GM19351 (cell line): Measurements from ENCODE around the gene PTPRD.

Experiments used
- ATAC-seq: cut with Tn5 transposase; IDR thresholded peaks from one replicate; pipeline ENCODE4 v1.9.1; 2021; ENCODE audit warnings: mild to moderate bottlenecking, moderate library complexity; ENCODE audit not compliant: unreplicated experiment

PTPRD gene

GRCh38 chr9:8751406-8751930 is 1861.3 kb downstream of the PTPRD start:
- no peak for ATAC-seq

DNA sequence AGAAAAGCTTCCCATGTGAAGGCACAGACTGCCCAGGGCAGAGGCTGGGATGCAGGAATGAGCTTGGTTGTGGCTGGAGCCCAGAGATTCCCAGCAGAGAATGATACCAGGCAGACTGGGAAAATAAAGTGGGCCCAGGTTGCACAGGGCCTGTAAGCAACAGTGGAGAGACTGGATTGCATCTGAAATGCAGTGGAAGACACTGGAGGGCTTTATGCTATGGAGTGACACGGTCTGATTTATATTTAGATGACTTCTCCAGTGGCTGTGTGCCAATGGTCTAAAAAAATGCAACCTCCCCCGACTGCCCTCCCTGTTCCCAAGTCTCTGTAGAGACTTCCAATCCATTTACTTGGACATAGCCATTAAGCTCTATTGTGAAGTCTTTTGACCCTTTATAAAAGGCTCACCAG is 1862.2 kb downstream of the PTPRD start:
- no peak for ATAC-seq

DNA sequence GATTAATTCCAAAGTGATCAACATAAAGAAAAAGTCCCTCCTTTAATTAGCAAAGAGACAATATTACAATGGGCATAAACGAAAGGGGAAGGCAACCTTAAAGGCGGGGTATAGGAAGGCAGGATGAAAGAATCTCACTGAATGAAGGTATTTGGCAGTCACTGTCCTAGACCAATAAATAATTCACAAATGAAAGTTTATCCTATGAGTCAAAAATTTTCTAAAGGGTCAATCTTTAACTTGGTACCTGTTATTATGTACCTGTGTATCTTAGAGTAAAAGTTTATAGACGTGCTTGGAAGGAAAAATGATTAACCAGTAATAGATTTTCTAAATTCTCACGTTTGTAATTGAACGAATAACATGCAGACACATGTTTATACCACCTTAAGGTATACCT is 1867.5 kb downstream of the PTPRD start:
- no peak for ATAC-seq

DNA sequence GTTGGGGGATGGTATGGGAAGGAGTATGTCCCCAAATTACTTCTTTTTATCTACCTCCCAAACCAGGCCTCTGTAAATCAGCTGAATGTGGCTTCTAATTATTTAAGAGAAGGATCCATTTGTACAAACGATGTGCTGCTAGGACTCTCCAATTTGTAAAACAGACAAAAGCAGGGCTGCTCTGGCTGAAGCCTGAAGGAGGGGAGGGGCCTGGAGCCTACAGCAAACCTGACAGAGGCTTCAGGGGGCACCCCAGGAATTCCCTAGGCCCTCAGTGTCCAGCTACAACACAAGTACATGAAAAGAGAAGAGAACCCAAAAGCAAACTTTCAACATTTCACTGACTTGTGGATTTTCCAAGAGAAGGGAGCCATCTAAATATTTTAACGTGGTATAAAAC is 1873.9 kb downstream of the PTPRD start:
- no peak for ATAC-seq

GRCh38 chr9:8736805-8737204 is 1876.0 kb downstream of the PTPRD start:
- ATAC-seq: no peak

GRCh38 chr9:8734760-8735159 is 1878.0 kb downstream of the PTPRD start:
- no peak for ATAC-seq

DNA sequence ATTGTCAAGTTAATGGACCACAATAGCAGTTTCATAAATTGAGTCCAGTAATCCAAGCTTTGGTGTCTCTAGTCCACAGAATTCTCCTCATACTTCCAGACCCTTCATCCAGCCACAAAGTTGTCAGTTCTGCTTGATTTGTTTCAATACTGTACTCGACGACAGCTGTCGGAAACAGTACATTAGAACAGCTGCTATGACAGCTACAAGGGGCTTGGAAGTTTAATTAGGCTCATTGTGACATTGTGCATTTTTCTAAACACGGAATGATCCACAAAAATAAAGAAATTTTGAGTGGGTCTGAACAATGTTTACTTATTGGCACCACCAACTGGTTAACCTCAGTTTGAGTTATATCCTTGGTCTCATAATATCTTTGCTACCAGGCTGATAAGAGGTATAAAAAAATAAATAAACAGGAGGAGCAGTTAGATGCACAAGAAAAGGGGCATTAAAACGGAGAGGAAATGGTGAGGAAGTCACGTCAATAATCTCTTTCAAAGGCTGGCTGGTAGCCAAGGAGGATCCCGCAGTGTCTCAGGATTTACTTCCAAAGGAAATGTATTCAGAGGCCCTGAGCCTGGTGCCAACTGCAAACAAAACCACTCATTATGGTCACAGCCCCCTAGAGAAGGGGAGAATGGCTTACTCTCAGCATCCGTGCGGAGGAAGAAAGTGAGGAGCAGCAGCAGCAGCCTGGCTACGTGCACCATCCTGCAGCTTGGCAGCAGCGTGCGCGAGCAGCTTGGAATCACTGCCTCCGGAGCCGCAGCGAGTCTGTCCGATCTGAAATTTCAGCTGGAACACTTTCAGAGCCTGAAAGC is 1879.5 kb downstream of the PTPRD start:
- no peak for ATAC-seq

DNA sequence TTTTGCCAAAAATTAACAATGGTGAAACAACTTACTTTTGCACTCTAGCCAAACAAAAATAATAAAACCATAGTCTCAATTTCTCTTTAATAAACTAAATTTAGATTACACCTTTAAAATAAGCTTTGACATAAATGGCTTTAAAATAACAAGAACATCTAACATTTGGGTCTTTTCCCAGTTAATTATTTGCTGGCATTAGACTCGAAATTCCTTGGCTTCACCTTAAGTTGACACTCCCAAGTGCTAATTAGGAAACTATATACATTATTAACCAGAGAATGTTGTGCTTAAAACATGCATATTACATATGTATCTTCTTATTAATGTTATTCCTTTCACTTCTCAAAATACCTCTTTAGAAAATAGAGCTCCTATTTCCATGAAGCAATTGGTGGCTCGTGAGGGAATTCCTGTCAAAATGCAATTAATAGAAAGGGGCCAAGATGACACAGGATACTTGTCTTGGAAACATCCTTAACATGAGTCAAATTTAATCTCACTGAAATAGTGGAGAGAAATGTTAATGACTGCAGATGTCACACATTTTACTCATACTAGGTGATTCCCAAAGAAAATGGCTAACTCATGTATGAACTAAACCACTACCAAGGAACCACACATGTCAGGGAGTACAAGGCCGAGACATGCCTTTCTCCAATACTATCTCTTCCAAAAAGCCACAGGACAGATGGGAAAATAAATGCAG is 1880.3 kb downstream of the PTPRD start:
- no peak for ATAC-seq

GRCh38 chr9:8730618-8731017 is 1882.2 kb downstream of the PTPRD start:
- no peak for ATAC-seq

DNA sequence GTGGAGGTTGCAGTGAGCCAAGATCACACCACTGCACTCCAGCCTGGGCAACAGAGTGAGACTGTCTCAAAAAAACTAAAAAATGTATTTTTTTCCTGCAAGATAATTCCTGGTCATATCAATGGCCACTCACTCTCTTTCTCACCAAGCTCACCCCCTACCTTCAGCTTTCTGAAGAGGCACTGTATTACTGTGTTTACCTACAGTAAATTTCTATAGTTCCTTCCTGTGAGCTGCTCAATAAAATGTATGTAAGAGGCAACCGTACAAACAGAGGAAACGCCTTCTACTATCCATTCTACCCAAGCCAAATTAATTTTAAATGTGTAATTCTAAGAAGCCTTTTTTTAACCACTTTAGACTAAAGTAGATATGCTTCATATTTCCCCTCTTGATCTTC is 1883.9 kb downstream of the PTPRD start:
- ATAC-seq: no peak

DNA sequence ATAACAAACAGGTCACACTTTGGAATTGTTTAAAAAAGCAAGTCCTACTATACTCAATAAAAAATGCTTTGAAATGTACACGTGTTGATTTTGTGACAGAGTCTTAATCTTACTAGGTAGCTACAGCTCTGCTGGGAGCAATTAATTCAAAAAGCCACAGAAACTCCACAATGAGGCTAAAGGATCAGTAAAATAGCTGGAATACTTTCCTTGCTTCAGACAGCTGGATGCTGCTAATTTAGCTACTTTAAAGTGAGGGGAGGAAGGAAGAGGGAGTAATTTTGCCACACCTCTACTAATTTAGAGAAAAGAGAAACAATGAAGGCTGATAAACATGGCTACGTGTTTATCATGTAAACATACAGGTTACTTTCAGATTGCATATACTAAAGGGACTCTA is 1885.6 kb downstream of the PTPRD start:
- ATAC-seq: no peak

DNA sequence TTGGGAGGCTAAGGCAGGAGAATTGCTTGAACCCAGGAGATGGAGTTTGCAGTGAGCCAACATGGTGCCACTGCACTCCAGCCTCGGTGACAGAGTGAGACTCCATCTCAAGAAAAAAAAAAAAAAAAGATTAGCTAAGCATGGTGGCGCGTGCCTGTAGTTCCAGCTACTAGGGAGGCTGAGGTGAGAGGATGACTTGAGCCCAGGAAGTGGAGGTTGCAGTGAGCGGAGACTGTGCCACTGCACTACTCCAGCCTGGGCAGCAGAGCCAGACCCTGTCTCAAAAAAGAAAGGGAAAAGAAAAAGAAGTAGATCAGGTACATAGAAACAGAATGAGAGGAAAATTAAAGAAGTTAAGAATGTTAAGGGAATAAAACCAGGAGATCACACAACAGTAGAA is 1886.1 kb downstream of the PTPRD start:
- ATAC-seq: no peak

DNA sequence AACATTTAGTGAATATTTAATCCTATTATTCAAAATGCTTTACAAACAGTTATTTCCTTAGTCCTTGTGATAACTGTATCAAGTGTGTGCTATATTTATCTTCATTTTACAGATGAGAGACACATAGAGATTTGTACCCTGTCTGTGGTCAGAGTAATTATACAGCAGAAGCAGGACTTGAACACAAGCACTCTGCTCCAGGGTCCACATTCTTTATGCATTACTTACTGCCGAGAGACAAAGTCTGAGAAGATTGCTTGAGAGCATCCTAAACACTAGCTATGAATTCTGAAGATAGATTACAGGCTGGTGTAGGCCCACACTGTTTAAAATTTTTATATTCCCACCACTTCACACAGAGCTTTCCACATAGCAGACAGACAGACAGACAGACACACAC is 1887.2 kb downstream of the PTPRD start:
- no peak for ATAC-seq

DNA sequence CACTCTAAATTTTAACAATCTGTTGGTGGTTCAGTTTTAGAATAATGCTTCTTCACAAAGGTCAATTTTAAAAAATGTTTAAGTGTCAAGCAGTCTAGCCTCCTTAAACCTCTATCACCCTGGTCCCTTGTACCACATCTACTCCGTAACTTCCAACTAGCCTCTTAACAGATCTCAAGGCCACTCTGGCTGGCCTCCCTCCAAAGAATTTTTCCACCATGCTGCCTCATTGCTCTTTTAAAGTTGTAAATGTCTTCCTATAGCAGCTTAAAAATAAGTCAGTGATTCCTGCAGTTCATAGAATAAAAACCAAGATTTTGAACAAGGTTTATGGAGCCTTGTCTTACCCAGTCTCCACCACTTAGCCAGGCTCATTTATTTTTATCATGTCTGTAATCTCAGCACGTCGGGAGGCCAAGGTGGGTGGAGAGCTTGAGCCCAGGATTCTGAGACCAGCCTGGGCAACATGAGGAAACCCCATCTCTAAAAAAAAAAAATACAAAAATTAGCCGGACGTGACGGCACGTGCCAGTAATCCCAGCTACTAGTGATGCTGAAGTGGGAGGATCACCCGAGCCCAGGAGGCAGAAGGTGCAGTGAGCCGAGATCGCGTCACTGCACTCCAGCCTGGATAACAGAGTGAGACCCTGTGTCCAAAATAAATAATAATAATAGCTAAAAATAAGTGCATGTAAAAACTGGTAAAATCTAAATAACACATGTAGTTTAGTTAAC is 1888.4 kb downstream of the PTPRD start:
- ATAC-seq: no peak

DNA sequence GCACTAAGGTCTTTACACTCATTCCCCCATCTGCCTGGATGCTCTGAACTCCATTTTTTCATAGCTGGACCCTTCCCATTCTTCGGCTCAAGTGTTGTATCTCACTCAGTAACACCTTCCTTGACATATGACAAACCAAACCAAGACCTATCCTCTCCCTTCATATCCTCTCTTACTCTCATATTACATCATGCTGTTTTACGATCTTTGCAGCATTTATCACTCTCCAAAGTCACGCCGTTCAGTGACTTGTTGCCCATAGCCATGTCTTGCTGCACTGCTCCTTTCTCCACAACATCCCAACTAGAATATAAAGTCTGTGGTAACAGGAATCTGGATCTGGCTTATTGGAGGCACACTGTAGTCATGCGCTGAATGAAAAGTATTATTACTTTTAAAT is 1889.6 kb downstream of the PTPRD start:
- no peak for ATAC-seq

DNA sequence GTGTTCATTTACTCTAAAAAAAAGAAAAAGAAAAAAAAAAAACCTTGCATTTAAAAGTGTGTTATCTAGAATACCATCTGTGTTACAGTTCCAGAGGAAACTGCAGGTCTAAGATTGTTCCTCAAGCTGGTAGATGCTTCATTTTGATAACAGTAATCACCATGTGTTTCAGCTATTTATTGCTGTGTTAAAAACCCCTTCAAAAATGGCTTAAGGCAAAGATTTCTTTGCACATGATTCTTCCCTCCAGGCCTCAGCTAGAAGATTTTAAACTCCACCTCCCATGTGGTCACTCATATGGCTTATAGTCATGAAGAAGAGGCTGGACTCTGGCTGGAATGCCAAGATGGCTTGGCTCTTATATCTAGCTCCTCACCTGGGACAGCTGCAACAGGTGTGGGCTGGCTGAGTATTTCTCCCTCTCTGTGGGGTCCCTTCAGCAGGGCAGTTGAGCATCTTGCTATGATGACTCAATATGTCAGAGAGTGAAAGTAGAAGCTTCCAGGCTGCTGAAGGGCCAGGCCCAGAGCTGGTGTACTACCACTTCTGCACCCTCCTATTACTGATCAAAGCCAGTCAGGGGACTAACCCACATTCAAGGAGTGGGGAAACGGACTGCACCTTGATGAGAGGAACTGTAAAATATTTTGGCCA is 1892.8 kb downstream of the PTPRD start:
- no peak for ATAC-seq

DNA sequence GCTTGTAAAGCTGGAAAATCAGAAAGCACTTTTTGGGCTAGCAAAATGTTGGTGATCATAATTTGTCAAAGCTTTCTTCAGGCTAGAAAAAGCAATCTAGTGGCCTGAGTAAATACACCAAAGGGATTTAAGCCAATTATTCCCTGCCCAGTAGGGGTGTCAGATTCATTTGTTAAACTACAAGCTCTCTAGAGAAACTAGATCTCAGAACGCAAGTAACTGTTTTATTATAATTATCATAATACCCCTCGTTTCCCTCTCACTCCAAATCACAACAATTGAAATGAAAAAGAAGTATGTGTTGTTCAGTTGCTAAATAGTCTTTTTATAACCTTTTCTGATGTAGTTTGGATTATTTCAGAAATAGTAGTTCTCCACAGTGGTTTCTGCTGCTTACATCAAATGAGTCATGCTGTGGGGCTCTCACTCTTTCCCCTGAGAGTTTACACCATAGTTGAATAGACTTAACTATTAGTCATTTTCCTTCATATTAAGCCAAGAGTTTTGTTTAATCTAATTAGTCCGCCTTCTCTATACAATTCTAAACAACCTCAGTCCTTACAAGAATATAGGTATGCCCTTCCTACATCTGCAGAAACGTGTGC is 1894.6 kb downstream of the PTPRD start:
- no peak for ATAC-seq

GRCh38 chr9:8717146-8717545 is 1895.7 kb downstream of the PTPRD start:
- no peak for ATAC-seq

GRCh38 chr9:8715788-8716187 is 1897.0 kb downstream of the PTPRD start:
- ATAC-seq: no peak

DNA sequence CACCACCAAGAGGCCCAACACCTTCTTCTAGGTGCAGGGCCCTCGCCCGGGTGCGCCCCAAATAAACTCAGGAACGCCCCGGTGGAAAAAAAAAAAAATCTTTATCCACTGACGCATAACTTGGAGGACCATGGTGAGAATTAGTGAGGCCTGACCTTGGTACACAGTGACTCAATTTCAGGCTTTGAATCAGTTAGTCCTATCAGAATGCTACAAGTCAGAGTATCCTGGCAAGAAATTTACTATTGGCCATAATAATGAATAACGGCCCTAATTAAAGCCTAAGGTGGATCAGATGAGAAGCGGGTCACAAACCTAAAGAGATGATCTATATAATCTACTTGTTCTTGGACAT is 1899.0 kb downstream of the PTPRD start:
- ATAC-seq: no peak
